Lung (tissue), 12 donors: ENCODE measurements around the gene LPAR1. TPM values are rescaled to one million over a fixed set of nuclear protein-coding genes. Genes with fewer than 3 reads are reported as not detected.

Experiments
- ATAC-seq: fragments of 200-7000 bp; cut with Tn5 transposase; one replicate; pipeline ENCODE4 v1.9.1; 2020; ENCODE audit warnings: moderate number of reproducible peaks; ENCODE audit not compliant: insufficient read depth, low FRiP score
- DNase-seq, 3 donors: peaks; one replicate each; pipeline ENCODE4 v3.0.0-alpha.2; 2013 to 2017
- H3K27ac ChIP-seq, 2 donors: one replicate each; pipeline ENCODE4 v1.5.1; 2013; ENCODE audit warnings: mild to moderate bottlenecking in 2 of 2, moderate library complexity in 2 of 2, control low read depth in 1 of 2, inconsistent platforms in 1 of 2, low read depth in 1 of 2, low read length in 1 of 2
- H3K27me3 ChIP-seq, 3 donors: one replicate each; pipeline ENCODE4 v1.5.1; 2013; ENCODE audit warnings: low read length in 2 of 3; ENCODE audit not compliant: control insufficient read depth in 3 of 3, insufficient read depth in 3 of 3
- H3K36me3 ChIP-seq, 4 donors: one replicate each; pipeline ENCODE4 v1.5.1; 2013; ENCODE audit warnings: low read length in 4 of 4, mild to moderate bottlenecking in 1 of 4, moderate library complexity in 1 of 4; ENCODE audit not compliant: control insufficient read depth in 4 of 4, insufficient read depth in 4 of 4
- H3K4me1 ChIP-seq, 5 donors: one replicate each; pipeline ENCODE4 v1.5.1; 2013; ENCODE audit warnings: low read length in 5 of 5, mild to moderate bottlenecking in 2 of 5, moderate library complexity in 1 of 5; ENCODE audit not compliant: control insufficient read depth in 5 of 5, insufficient read depth in 5 of 5
- H3K4me3 ChIP-seq: one replicate; pipeline ENCODE4 v1.5.1; 2013; ENCODE audit warnings: mild to moderate bottlenecking, control low read depth, moderate library complexity
- H3K9ac ChIP-seq, 2 donors: one replicate each; pipeline ENCODE4 v1.5.1; 2013; ENCODE audit warnings: low read length in 2 of 2, control low read depth in 1 of 2; ENCODE audit not compliant: insufficient read depth in 1 of 2
- H3K9me3 ChIP-seq, 4 donors: one replicate each; pipeline ENCODE4 v1.5.1; 2013; ENCODE audit warnings: low read length in 3 of 4, mild to moderate bottlenecking in 1 of 4, moderate library complexity in 1 of 4; ENCODE audit not compliant: control insufficient read depth in 4 of 4, insufficient read depth in 3 of 4
- WGBS, 2 donors: extraction: QIAGEN DNeasy Blood & Tissue Kit; methylation state at CpG; one replicate each; pipeline ENCODE4 v1.1.7; 2013; 5-methylcytosine and 5-hydroxymethylcytosine counted together
- polyA plus RNA-seq, 2 donors: library from polyadenylated mRNA; stranded (reverse); fragments of 200-250 nt; gene quantifications; one replicate each; pipeline ENCODE4 v1.2.1, GENCODE V29; 2013
- total RNA-seq, 2 donors: library from RNA; depleted of rRNA in 1 of 2; stranded (reverse); fragments of >200 nt in 1 of 2; gene quantifications; one replicate each; pipeline ENCODE4 v1.2.1, GENCODE V29; 2014 to 2021
- TF ChIP-seq, protein P1 (sequence below): IDR thresholded peaks from 2 replicates; pipeline ENCODE4 v1.5.1; 2012; ENCODE audit warnings: mild to moderate bottlenecking; ENCODE audit errors: control extremely low read depth, extremely low read depth
- donor health status: control.
- donor health status: control.
- donor health status: Bipolar disorder and iron deficiency.
- donor health status: healthy.
- donor health status: DM: yes; HTN: yes; CAD: no.

The LPAR1 gene
- total and polyA plus RNA-seq, 4 donors, result 5.2 to 47.6 (median 23.3) TPM

DNA sequence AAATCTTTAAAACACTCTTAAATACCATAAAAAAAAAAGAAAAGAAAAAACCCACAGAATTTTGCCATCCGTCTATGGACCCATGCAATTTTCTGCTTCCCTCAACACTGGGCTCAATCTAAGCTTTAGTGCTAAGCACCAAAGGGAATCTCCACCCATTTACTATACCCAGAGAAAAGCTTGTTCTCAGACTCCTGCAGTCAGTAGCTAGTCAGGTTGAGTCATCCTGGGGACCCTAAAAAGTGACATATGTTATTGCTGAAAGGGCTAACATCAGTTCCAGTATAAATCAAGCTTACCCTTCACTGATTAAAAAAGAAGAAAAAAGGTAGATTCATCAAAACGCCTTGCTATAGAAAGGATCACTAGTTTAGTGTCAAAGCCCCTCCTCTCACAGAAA lies 192.1 kb downstream of the LPAR1 start:
- DNase-seq (no peak), ATAC-seq (no peak)
- Histone ChIP-seq H3K9ac (no peak overlapping the region), H3K9me3 (peaks cover 0 to 3% (median 0%) of the 10 kb centered on the region in 4 donors), H3K4me3 (no peak overlapping the region), H3K27ac (no peak overlapping the region), H3K4me1 (peaks cover 0 to 12% (median 0%) of the 10 kb centered on the region in 5 donors), H3K36me3 (no peaks in the 10 kb centered on the region), H3K27me3 (no peaks in the 10 kb centered on the region)
- TF ChIP-seq, protein P1, sequence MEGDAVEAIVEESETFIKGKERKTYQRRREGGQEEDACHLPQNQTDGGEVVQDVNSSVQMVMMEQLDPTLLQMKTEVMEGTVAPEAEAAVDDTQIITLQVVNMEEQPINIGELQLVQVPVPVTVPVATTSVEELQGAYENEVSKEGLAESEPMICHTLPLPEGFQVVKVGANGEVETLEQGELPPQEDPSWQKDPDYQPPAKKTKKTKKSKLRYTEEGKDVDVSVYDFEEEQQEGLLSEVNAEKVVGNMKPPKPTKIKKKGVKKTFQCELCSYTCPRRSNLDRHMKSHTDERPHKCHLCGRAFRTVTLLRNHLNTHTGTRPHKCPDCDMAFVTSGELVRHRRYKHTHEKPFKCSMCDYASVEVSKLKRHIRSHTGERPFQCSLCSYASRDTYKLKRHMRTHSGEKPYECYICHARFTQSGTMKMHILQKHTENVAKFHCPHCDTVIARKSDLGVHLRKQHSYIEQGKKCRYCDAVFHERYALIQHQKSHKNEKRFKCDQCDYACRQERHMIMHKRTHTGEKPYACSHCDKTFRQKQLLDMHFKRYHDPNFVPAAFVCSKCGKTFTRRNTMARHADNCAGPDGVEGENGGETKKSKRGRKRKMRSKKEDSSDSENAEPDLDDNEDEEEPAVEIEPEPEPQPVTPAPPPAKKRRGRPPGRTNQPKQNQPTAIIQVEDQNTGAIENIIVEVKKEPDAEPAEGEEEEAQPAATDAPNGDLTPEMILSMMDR, result no peak
- WGBS, 2 donors, result 89 to 95% methylated on average over 2 of the region's 2 CpGs

DNA sequence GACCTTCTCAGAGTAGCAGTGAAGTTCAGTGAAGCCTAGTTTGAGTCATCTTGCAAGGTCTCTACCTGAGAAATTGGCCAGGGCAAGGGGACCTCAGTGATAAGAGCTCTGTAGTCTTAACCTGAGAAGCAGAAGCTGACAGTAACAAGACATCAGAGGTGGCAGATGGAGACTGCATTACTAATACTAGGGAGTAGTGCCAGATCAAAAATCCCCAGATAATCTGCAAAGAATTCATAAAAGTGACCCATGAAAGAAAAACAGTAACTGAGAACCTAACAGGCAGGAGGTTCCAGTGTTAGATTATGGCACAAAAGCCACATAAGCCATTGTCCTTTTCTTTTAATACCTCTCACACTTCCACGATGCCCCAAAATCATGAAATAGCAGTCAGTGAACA lies 194.1 kb downstream of the LPAR1 start:
- DNase-seq (no peak), ATAC-seq (no peak)
- peaks cover 0 to 12% (median 0%) of the 10 kb centered on the region in 5 donors for H3K4me1 ChIP-seq
- no peak overlapping the region for H3K9ac ChIP-seq
- H3K27ac ChIP-seq, result no peak overlapping the region
- no peaks in the 10 kb centered on the region for H3K27me3 ChIP-seq
- TF ChIP-seq, protein P1, result no peak
- no peaks in the 10 kb centered on the region for H3K36me3 ChIP-seq
- WGBS, 2 donors, result 83 to 97% methylated on average over 1 of the region's 1 CpG
- no peak overlapping the region for H3K4me3 ChIP-seq
- peaks cover 0 to 3% (median 0%) of the 10 kb centered on the region in 4 donors for H3K9me3 ChIP-seq

DNA sequence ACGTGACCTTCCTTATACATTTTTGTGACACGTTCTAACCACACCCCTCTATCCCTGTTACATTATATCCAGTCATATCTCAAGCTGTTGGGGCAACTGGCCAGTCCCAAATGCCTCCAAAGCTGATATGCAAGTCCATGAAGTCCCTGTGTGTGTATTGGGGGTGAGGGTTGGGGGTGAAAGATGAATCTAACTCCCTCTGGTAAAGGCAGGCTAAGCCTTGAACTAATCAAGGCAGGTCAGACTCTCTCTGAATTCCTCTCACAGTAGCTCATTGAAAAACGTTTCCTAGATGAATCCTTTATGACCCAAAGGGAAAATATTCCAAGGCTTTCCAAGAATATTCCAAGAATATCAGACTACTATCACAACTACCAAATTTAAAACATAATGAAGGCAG lies 195.3 kb downstream of the LPAR1 start:
- Histone ChIP-seq H3K27me3 (no peaks in the 10 kb centered on the region), H3K4me1 (peaks cover 0 to 12% (median 0%) of the 10 kb centered on the region in 5 donors), H3K27ac (no peak overlapping the region), H3K9ac (no peak overlapping the region), H3K36me3 (no peaks in the 10 kb centered on the region), H3K4me3 (no peak overlapping the region), H3K9me3 (peaks cover 0 to 3% (median 0%) of the 10 kb centered on the region in 4 donors)
- TF ChIP-seq, protein P1, result no peak
- DNase-seq, result no peak
- ATAC-seq, result no peak
- 59 to 74% methylated on average over 3 of the region's 3 CpGs for WGBS, 2 donors

DNA sequence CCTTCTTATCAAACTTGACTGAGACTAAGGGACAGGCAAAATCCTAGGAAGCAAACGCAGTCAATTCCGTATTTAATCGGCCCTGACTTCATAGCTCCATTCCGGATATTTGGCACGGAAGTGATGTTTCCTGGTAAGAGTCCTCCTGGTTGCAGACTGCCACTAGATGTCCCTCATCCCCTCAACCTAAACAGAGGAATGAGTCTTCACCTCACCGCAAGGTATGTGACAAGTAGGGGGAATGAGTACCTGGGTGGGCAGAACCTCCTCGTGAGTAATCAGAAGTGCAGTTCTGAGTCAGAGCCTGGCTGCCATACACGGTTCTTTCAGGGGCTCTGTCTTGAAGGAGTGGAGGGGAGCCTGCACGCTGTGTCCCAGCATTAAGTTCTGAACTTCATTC lies 196.1 kb downstream of the LPAR1 start:
- TF ChIP-seq, protein P1, result no peak
- no peak overlapping the region for H3K4me3 ChIP-seq
- H3K27ac ChIP-seq, result no peak overlapping the region
- DNase-seq (peak in 1 of 3 donors; percentile 10), ATAC-seq (no peak)
- H3K36me3 ChIP-seq, result no peaks in the 10 kb centered on the region
- no peaks in the 10 kb centered on the region for H3K27me3 ChIP-seq
- peaks cover 0 to 6% (median 0%) of the 10 kb centered on the region in 5 donors for H3K4me1 ChIP-seq
- peaks cover 0 to 3% (median 0%) of the 10 kb centered on the region in 4 donors for H3K9me3 ChIP-seq
- no peak overlapping the region for H3K9ac ChIP-seq
- 84 to 89% methylated on average over 9 of the region's 9 CpGs for WGBS, 2 donors
